GM10266 (cell line): ENCODE results near the gene GET3.

ENCODE experiments used
- DNase-seq: peaks from one replicate; pipeline ENCODE4 v3.0.0; 2012; ENCODE audit errors: extremely low spot score
- TF ChIP-seq, protein P1 (sequence below): IDR thresholded peaks from 2 replicates; pipeline ENCODE4 v1.5.1; 2012; ENCODE audit warnings: mild to moderate bottlenecking, low read depth; ENCODE audit not compliant: control insufficient read depth, insufficient read depth; ENCODE audit errors: missing control alignments

Gene GET3

GRCh38 chr19:12782424-12783290 is 45.4 kb downstream of the GET3 start:
- DNase-seq = peak; percentile 88
- TF ChIP-seq, protein P1, sequence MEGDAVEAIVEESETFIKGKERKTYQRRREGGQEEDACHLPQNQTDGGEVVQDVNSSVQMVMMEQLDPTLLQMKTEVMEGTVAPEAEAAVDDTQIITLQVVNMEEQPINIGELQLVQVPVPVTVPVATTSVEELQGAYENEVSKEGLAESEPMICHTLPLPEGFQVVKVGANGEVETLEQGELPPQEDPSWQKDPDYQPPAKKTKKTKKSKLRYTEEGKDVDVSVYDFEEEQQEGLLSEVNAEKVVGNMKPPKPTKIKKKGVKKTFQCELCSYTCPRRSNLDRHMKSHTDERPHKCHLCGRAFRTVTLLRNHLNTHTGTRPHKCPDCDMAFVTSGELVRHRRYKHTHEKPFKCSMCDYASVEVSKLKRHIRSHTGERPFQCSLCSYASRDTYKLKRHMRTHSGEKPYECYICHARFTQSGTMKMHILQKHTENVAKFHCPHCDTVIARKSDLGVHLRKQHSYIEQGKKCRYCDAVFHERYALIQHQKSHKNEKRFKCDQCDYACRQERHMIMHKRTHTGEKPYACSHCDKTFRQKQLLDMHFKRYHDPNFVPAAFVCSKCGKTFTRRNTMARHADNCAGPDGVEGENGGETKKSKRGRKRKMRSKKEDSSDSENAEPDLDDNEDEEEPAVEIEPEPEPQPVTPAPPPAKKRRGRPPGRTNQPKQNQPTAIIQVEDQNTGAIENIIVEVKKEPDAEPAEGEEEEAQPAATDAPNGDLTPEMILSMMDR = peak; percentile 19

DNA sequence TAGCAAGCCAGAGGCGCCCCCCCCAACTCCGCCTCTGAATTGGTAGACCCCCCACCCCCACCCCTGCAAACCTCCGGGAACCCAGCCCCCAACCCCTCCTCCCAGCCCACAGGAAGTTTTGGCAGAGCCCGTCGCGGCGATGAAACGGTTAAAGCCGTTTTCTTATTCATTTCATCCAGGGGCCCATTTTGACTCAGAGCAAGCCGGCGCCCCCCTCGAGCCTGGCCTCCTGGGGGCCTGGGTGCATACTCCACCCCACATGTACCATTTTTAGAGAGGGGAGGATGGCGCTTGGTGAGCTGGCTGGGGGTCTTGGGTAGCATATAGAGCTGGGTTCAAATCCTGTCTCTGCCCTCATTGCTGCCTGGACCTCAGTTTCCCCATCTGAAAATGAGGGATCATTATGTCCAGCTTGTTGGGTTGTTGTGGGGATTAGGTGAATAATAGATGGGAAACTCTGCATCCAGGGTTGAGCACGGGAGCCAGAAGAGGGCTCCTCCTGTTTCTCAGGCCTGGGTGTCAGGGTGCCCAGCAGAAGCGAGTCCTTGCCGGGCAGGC is 46.1 kb downstream of the GET3 start:
- TF ChIP-seq, protein P1 = no peak
- DNase-seq = no peak

DNA sequence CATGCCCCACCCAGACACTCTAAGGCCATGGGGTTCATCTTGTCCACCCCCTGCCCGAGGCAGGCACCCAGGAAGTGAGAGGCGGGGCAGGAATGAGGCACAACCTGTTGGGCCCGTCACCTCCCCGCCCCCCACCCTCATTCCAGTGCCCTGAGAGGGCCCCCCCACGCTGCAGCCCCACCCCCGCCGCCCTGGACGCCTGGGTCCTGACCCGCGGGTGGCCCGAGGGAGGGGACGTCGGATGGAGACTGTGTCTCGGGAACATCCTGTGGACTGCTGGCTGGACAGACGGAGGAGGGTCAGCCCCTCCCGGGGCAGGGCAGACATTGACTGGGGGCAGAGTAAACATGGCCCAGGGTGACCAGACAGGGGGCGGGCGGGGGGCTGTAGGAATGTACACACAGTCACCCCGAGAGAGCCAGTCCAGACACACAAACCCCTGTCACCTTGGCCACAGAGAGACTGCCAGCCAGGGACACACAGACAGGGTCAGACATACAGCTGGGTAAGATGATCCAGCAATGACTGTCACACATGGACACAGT is 46.6 kb downstream of the GET3 start:
- DNase-seq = no peak

GRCh38 chr19:12784394-12784870 is 47.1 kb downstream of the GET3 start:
- DNase-seq = no peak
- TF ChIP-seq, protein P1 = no peak

More for the DNA sequence above, 46.6 kb downstream of the GET3 start:
- TF ChIP-seq, protein P1 = no peak

DNA sequence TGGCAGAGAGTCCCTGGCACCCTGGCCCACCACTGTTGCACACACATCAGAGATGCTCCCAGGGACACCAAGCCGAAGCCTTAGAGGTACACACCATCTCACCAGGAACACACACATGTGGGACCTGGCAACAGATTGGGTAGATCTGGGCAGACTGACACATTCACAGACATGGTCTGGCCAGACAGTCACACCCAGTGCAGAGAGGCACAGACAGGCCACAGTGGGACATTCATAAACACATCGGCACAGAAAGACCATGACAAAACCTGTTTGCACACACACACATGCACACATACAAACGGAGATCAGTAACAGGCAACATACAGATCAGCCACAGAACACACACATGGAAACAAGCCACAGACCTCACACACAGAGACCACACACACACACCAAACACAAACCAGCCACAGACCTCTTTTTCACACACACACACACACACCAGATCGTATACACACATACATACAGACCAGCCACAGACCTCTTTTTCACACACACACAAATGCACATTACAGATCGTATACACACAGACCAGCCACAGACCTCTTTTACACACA is 47.7 kb downstream of the GET3 start:
- TF ChIP-seq, protein P1 = no peak
- no peak for DNase-seq

- TF ChIP-seq, protein P1 = no peak
- DNase-seq = no peak
Measured at GRCh38 chr19:12785431-12786031, 48.2 kb downstream of the GET3 start.
